Neuronal stem cell (in vitro differentiated cells): Measurements from ENCODE around the gene SHISAL1.

Experiments used
- DNase-seq: peaks from one replicate; pipeline ENCODE4 v3.0.0-alpha.2; 2013; ENCODE audit warnings: low spot score
- H2AFZ ChIP-seq: one replicate; pipeline ENCODE4 v1.6.1; 2013; ENCODE audit warnings: mild to moderate bottlenecking, low read length, inconsistent platforms
- H2AK5ac ChIP-seq: 2 replicates; pipeline ENCODE4 v1.6.1; 2013; ENCODE audit warnings: low read depth, mild to moderate bottlenecking, inconsistent platforms, low read length, moderate library complexity, mixed read lengths
- H2BK120ac ChIP-seq: 2 replicates; pipeline ENCODE4 v1.6.1; 2013; ENCODE audit warnings: low read depth, mild to moderate bottlenecking, inconsistent platforms, low read length, moderate library complexity, mixed read lengths
- H2BK12ac ChIP-seq: one replicate; pipeline ENCODE4 v1.6.1; 2013; ENCODE audit warnings: low read length, inconsistent platforms
- H2BK15ac ChIP-seq: 2 replicates; pipeline ENCODE4 v1.6.1; 2013; ENCODE audit warnings: mild to moderate bottlenecking, low read length, inconsistent platforms, mixed read lengths
- H2BK5ac ChIP-seq: one replicate; pipeline ENCODE4 v1.6.1; 2013; ENCODE audit warnings: inconsistent platforms, mild to moderate bottlenecking, low read length, moderate library complexity
- H3K14ac ChIP-seq: one replicate; pipeline ENCODE4 v1.6.1; 2013; ENCODE audit warnings: low read length, inconsistent platforms
- H3K18ac ChIP-seq: 2 replicates; pipeline ENCODE4 v1.6.1; 2013; ENCODE audit warnings: low read length, inconsistent platforms
- H3K23ac ChIP-seq: 2 replicates; pipeline ENCODE4 v1.6.1; 2013; ENCODE audit warnings: low read depth, mild to moderate bottlenecking, mixed read lengths, low read length, inconsistent platforms; ENCODE audit not compliant: poor library complexity
- H3K27ac ChIP-seq: replicated peaks from 3 replicates; pipeline ENCODE4 v1.5.1; 2013; ENCODE audit warnings: low read length, inconsistent platforms
- H3K27me3 ChIP-seq, 3 experiments: 2 replicates each; pipeline ENCODE4 v1.6.1; 2013; ENCODE audit warnings: low read length in 3 of 3, mild to moderate bottlenecking in 2 of 3, inconsistent platforms in 1 of 3, low read depth in 1 of 3, mixed read lengths in 1 of 3, moderate library complexity in 1 of 3; ENCODE audit not compliant: control insufficient read depth in 3 of 3, insufficient read depth in 3 of 3
- H3K36me3 ChIP-seq, 2 donors: replicated peaks in 1 of 2; 2 replicates each; pipeline ENCODE4 v1.6.1; 2013; ENCODE audit warnings: low read length in 2 of 2; ENCODE audit not compliant: control insufficient read depth in 2 of 2, insufficient read depth in 2 of 2
- H3K4ac ChIP-seq: 2 replicates; pipeline ENCODE4 v1.6.1; 2013; ENCODE audit warnings: inconsistent platforms, mild to moderate bottlenecking, low read length, moderate library complexity
- H3K4me1 ChIP-seq, 2 donors: 1 replicate in 1 of 2; 2 replicates in 1 of 2; pipeline ENCODE4 v1.6.1; 2013; ENCODE audit warnings: low read length in 2 of 2, low read depth in 1 of 2; ENCODE audit not compliant: control insufficient read depth in 2 of 2, insufficient read depth in 1 of 2
- H3K4me2 ChIP-seq: one replicate; pipeline ENCODE4 v1.6.1; 2013; ENCODE audit warnings: mild to moderate bottlenecking, low read length, inconsistent platforms; ENCODE audit not compliant: insufficient read depth, poor library complexity, severe bottlenecking
- H3K4me3 ChIP-seq, 2 donors: 2 replicates each; pipeline ENCODE4 v1.5.1; 2013; ENCODE audit warnings: low read length in 2 of 2, mild to moderate bottlenecking in 2 of 2, inconsistent platforms in 1 of 2, moderate library complexity in 1 of 2
- H3K79me1 ChIP-seq: one replicate; pipeline ENCODE4 v1.6.1; 2013; ENCODE audit warnings: low read depth, mild to moderate bottlenecking, inconsistent platforms, low read length, moderate library complexity
- H3K9ac ChIP-seq: one replicate; pipeline ENCODE4 v1.6.1; 2013; ENCODE audit warnings: mild to moderate bottlenecking, low read depth, low read length, inconsistent platforms; ENCODE audit not compliant: poor library complexity
- H3K9me3 ChIP-seq, 2 donors: replicated peaks in 1 of 2; 2 replicates each; pipeline versions ENCODE3 to v1.6.1; 2013; ENCODE audit warnings: low read length in 2 of 2, mild to moderate bottlenecking in 2 of 2, inconsistent platforms in 1 of 2, low read depth in 1 of 2, mixed read lengths in 1 of 2, moderate library complexity in 1 of 2; ENCODE audit not compliant: control insufficient read depth in 2 of 2, insufficient read depth in 1 of 2
- H4K8ac ChIP-seq: one replicate; pipeline ENCODE4 v1.6.1; 2013; ENCODE audit warnings: low read depth, mild to moderate bottlenecking, inconsistent platforms, low read length, moderate library complexity
- H4K91ac ChIP-seq: one replicate; pipeline ENCODE4 v1.6.1; 2013; ENCODE audit warnings: low read length, low read depth, mild to moderate bottlenecking, inconsistent platforms; ENCODE audit not compliant: poor library complexity
- WGBS, 2 donors: extraction: QIAGEN DNeasy Blood & Tissue Kit; methylation state at CpG; one replicate each; pipeline ENCODE4 v1.1.7; 2013; ENCODE audit warnings: missing lambda C conversion rate in 2 of 2, mixed read lengths in 1 of 2; ENCODE audit not compliant: insufficient read length in 2 of 2, insufficient replicate concordance in 1 of 2; ENCODE audit errors: extremely low coverage in 2 of 2; 5-methylcytosine and 5-hydroxymethylcytosine counted together

Gene SHISAL1

GRCh38 chr22:44347549-44347948, 34.8 kb upstream of the SHISAL1 start:
- H2AFZ ChIP-seq = no peak overlapping the region
- no CpG with 5 or more reads among the region's 6 CpGs for WGBS, 2 donors
- peak overlapping the region; percentile 56 for H2BK15ac ChIP-seq
- DNase-seq = no peak
- no peak overlapping the region for H4K8ac ChIP-seq
- no peaks in the 10 kb centered on the region for H3K79me1 ChIP-seq
- peaks cover 15 to 18% of the 10 kb centered on the region in 2 donors for H3K4me1 ChIP-seq
- H3K14ac ChIP-seq = no peak overlapping the region
- no peak overlapping the region for H2BK5ac ChIP-seq
- no peak overlapping the region for H3K4me2 ChIP-seq
- H3K9ac ChIP-seq = no peak overlapping the region
- no peak overlapping the region for H3K4me3 ChIP-seq
- no peak overlapping the region for H3K4ac ChIP-seq
- no peak overlapping the region for H3K27ac ChIP-seq
- H2BK12ac ChIP-seq = no peak overlapping the region
- H3K18ac ChIP-seq = peak overlapping the region; percentile 73
- H2AK5ac ChIP-seq = peak overlapping the region; percentile 90
- peak overlapping the region; percentile 49 for H4K91ac ChIP-seq
- H3K9me3 ChIP-seq = peaks cover 0 to 2% of the 10 kb centered on the region in 2 donors
- peak overlapping the region; percentile 88 for H2BK120ac ChIP-seq
- H3K27me3 ChIP-seq = peaks cover 0 to 31% (median 0%) of the 10 kb centered on the region in 3 experiments
- H3K23ac ChIP-seq = peak overlapping the region; percentile 21
- H3K36me3 ChIP-seq = no peaks in the 10 kb centered on the region

DNA sequence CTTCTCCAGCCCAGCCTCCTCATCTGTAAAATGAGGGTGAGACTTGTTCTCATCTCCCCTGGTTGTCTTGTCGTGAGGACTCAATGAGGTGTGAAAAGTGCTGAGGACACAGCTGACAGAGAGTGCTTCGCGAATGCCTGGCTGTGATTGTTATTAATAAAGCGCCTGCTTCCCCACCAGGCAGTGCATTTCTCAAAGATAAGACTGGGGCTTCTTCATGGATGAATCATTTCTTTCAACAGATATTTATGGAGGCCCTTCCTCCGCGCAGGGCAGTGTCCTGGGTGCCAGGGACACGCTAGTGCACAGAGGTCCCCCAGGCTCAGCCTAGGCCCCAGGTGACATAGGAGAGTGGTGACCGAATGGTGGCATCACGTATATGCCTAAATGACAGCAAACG, 34.3 kb upstream of the SHISAL1 start:
- peak overlapping the region; percentile 21 for H3K23ac ChIP-seq
- peaks cover 0 to 33% (median 0%) of the 10 kb centered on the region in 3 experiments for H3K27me3 ChIP-seq
- H3K9me3 ChIP-seq = peaks cover 0 to 2% of the 10 kb centered on the region in 2 donors
- peaks cover 10 to 16% of the 10 kb centered on the region in 2 donors for H3K4me1 ChIP-seq
- no peak overlapping the region for H3K9ac ChIP-seq
- no peak overlapping the region for H2AFZ ChIP-seq
- WGBS, 2 donors = no CpG with 5 or more reads among the region's 10 CpGs
- no peak overlapping the region for H3K4me3 ChIP-seq
- H2BK15ac ChIP-seq = peak overlapping the region; percentile 56
- no peak overlapping the region for H3K14ac ChIP-seq
- no peak overlapping the region for H3K27ac ChIP-seq
- H3K36me3 ChIP-seq = no peaks in the 10 kb centered on the region
- H2BK12ac ChIP-seq = no peak overlapping the region
- H4K91ac ChIP-seq = peak overlapping the region; percentile 49
- no peak overlapping the region for H4K8ac ChIP-seq
- H2AK5ac ChIP-seq = peak overlapping the region; percentile 90
- peak overlapping the region; percentile 88 for H2BK120ac ChIP-seq
- no peak overlapping the region for H2BK5ac ChIP-seq
- H3K4ac ChIP-seq = no peak overlapping the region
- no peak overlapping the region for H3K4me2 ChIP-seq
- peak overlapping the region; percentile 73 for H3K18ac ChIP-seq
- no peak for DNase-seq
- no peaks in the 10 kb centered on the region for H3K79me1 ChIP-seq

- H2AFZ ChIP-seq = no peak overlapping the region
- H3K18ac ChIP-seq = no peak overlapping the region
- peaks cover 0 to 40% (median 0%) of the 10 kb centered on the region in 3 experiments for H3K27me3 ChIP-seq
- H3K4me1 ChIP-seq = peaks cover 14 to 19% of the 10 kb centered on the region in 2 donors
- no peak overlapping the region for H4K91ac ChIP-seq
- no peaks in the 10 kb centered on the region for H3K36me3 ChIP-seq
- no peak overlapping the region for H2BK5ac ChIP-seq
- peaks cover 0 to 2% of the 10 kb centered on the region in 2 donors for H3K9me3 ChIP-seq
- H3K23ac ChIP-seq = no peak overlapping the region
- no peak overlapping the region for H3K9ac ChIP-seq
- H4K8ac ChIP-seq = no peak overlapping the region
- H3K4me2 ChIP-seq = no peak overlapping the region
- no peak overlapping the region for H2BK12ac ChIP-seq
- H2BK15ac ChIP-seq = no peak overlapping the region
- no peak overlapping the region for H3K4me3 ChIP-seq
- no CpG with 5 or more reads among the region's 3 CpGs for WGBS, 2 donors
- peak overlapping the region; percentile 91 for H2AK5ac ChIP-seq
- H3K27ac ChIP-seq = no peak overlapping the region
- no peak for DNase-seq
- H3K14ac ChIP-seq = no peak overlapping the region
- no peaks in the 10 kb centered on the region for H3K79me1 ChIP-seq
- H3K4ac ChIP-seq = no peak overlapping the region
- peak overlapping the region; percentile 9 for H2BK120ac ChIP-seq
Measured at GRCh38 chr22:44345872-44346271, 33.1 kb upstream of the SHISAL1 start.

- no peak overlapping the region for H3K4me2 ChIP-seq
- H3K23ac ChIP-seq = no peak overlapping the region
- DNase-seq = no peak
- no peak overlapping the region for H3K4me3 ChIP-seq
- H2AK5ac ChIP-seq = peak overlapping the region; percentile 78
- no peak overlapping the region for H3K27ac ChIP-seq
- no peaks in the 10 kb centered on the region for H3K79me1 ChIP-seq
- peaks cover 11% of the 10 kb centered on the region in 2 donors for H3K4me1 ChIP-seq
- peaks cover 0 to 48% (median 0%) of the 10 kb centered on the region in 3 experiments for H3K27me3 ChIP-seq
- no peaks in the 10 kb centered on the region for H3K36me3 ChIP-seq
- peak overlapping the region; percentile 44 for H3K18ac ChIP-seq
- peaks cover 0 to 2% of the 10 kb centered on the region in 2 donors for H3K9me3 ChIP-seq
- H2BK15ac ChIP-seq = no peak overlapping the region
- no peak overlapping the region for H2AFZ ChIP-seq
- peak overlapping the region; percentile 7 for H2BK12ac ChIP-seq
- WGBS, 2 donors = no CpG with 5 or more reads among the region's 11 CpGs
- no peak overlapping the region for H2BK5ac ChIP-seq
- no peak overlapping the region for H4K8ac ChIP-seq
- no peak overlapping the region for H4K91ac ChIP-seq
- no peak overlapping the region for H3K4ac ChIP-seq
- no peak overlapping the region for H2BK120ac ChIP-seq
- H3K14ac ChIP-seq = peak overlapping the region; percentile 0
- no peak overlapping the region for H3K9ac ChIP-seq
Measured at GRCh38 chr22:44344407-44344806, 31.7 kb upstream of the SHISAL1 start.
